OCI-LY1 (cell line): ENCODE data around the gene ATG2A.

Experiments used
- H2AFZ ChIP-seq: fragments of 200-600 bp; sonication (generic), shearing (Covaris generic); 2 replicates; pipeline ENCODE4 v1.6.0; 2014; ENCODE audit warnings: antibody characterized with exemption, mild to moderate bottlenecking, low read length
- H3F3A ChIP-seq: fragments of 200-600 bp; sonication (generic), shearing (Covaris generic); 2 replicates; pipeline ENCODE4 v1.6.0; 2014; ENCODE audit warnings: mild to moderate bottlenecking, antibody characterized with exemption, low read length, moderate library complexity; ENCODE audit not compliant: insufficient read depth
- H3K27ac ChIP-seq: fragments of 200-600 bp; sonication (generic); 2 replicates; pipeline ENCODE4 v1.5.1; 2014; ENCODE audit warnings: low read length, mixed run types, mild to moderate bottlenecking, low read depth; ENCODE audit not compliant: poor library complexity, severe bottlenecking
- H3K27me3 ChIP-seq: fragments of 200-600 bp; sonication (generic); 2 replicates; pipeline ENCODE4 v1.6.0; 2014; ENCODE audit warnings: antibody characterized with exemption, mild to moderate bottlenecking, low read length, moderate library complexity; ENCODE audit not compliant: insufficient read depth
- H3K36me3 ChIP-seq: fragments of 200-600 bp; sonication (generic); 2 replicates; pipeline ENCODE4 v1.6.1; 2014; ENCODE audit warnings: mild to moderate bottlenecking, antibody characterized with exemption, low read length, moderate library complexity, mixed read lengths; ENCODE audit not compliant: insufficient read depth
- H3K4me1 ChIP-seq: fragments of 200-600 bp; sonication (generic); 2 replicates; pipeline ENCODE4 v1.5.1; 2014; ENCODE audit warnings: mild to moderate bottlenecking, low read length, moderate library complexity; ENCODE audit not compliant: insufficient read depth, severe bottlenecking
- H3K4me2 ChIP-seq: fragments of 200-600 bp; sonication (generic), shearing (Covaris generic); 2 replicates; pipeline ENCODE4 v1.6.1; 2014; ENCODE audit warnings: low read length
- H3K4me3 ChIP-seq: fragments of 200-600 bp; sonication (generic); 2 replicates; pipeline ENCODE4 v1.5.1; 2014; ENCODE audit warnings: low read length, low read depth, mild to moderate bottlenecking, mixed read lengths; ENCODE audit not compliant: poor library complexity, severe bottlenecking
- H3K79me2 ChIP-seq: fragments of 200-600 bp; shearing (Covaris generic); 2 replicates; pipeline ENCODE4 v1.6.1; 2016; ENCODE audit warnings: mixed run types, low read length, mixed read lengths; ENCODE audit not compliant: insufficient read depth
- H3K9ac ChIP-seq: fragments of 200-600 bp; sonication (generic), shearing (Covaris generic); 2 replicates; pipeline ENCODE4 v1.6.1; 2014; ENCODE audit warnings: mild to moderate bottlenecking, low read length, mixed read lengths
- H3K9me2 ChIP-seq: fragments of 200-600 bp; sonication (generic), shearing (Covaris generic); 2 replicates; pipeline ENCODE4 v1.6.1; 2014; ENCODE audit warnings: low read depth, mild to moderate bottlenecking, low read length, mixed read lengths
- H3K9me3 ChIP-seq: fragments of 200-600 bp; shearing (Covaris generic); 2 replicates; pipeline ENCODE4 v1.6.1; 2014; ENCODE audit warnings: low read length, mixed read lengths
- H4K20me1 ChIP-seq: fragments of 200-600 bp; sonication (generic), shearing (Covaris generic); 2 replicates; pipeline ENCODE4 v1.6.0; 2016; ENCODE audit warnings: mild to moderate bottlenecking, low read length; ENCODE audit not compliant: insufficient read depth
- CTCF ChIP-seq: fragments of 200-600 bp; sonication (generic), shearing (Covaris generic); IDR thresholded peaks from 2 replicates; pipeline ENCODE4 v1.5.1; 2017; ENCODE audit warnings: mild to moderate bottlenecking, antibody characterized with exemption, low read length, moderate library complexity, mixed read lengths
- EZH2 ChIP-seq: fragments of 200-600 bp; sonication (generic), shearing (Covaris generic); IDR thresholded peaks from 2 replicates; pipeline ENCODE4 v1.8.0; 2017; ENCODE audit warnings: borderline replicate concordance, mixed run types, mild to moderate bottlenecking, antibody characterized with exemption, low read length, moderate library complexity, mixed read lengths

The ATG2A gene

GRCh38 chr11:64853709-64854108, 63.3 kb downstream of the ATG2A start:
- H3K9me2 ChIP-seq, result no peaks in the 10 kb centered on the region
- no peaks in the 10 kb centered on the region for H3K79me2 ChIP-seq
- H3F3A ChIP-seq, result peaks cover 6% of the 10 kb centered on the region; the same call in 1 of the 2 replicates
- H3K27me3 ChIP-seq, result no peaks in the 10 kb centered on the region
- H3K9me3 ChIP-seq, result no peaks in the 10 kb centered on the region
- H3K4me3 ChIP-seq, result peak overlapping the region; percentile 16
- H3K36me3 ChIP-seq, result peaks cover 50% of the 10 kb centered on the region
- peak overlapping the region; percentile 56 for H3K9ac ChIP-seq
- H3K4me1 ChIP-seq, result peaks cover 80% of the 10 kb centered on the region
- TF ChIP-seq CTCF (no peak), EZH2 (no peak)
- H3K4me2 ChIP-seq, result peak overlapping the region; percentile 51
- no peaks in the 10 kb centered on the region for H4K20me1 ChIP-seq
- H2AFZ ChIP-seq, result no peak overlapping the region
- peak overlapping the region; percentile 98 for H3K27ac ChIP-seq

- no peaks in the 10 kb centered on the region for H3K27me3 ChIP-seq
- peaks cover 82% of the 10 kb centered on the region for H3K4me1 ChIP-seq
- no peaks in the 10 kb centered on the region for H3K9me2 ChIP-seq
- H3F3A ChIP-seq, result peaks cover 9% of the 10 kb centered on the region; the same call in 1 of the 2 replicates
- peak overlapping the region; percentile 51 for H3K4me2 ChIP-seq
- no peaks in the 10 kb centered on the region for H4K20me1 ChIP-seq
- no peak overlapping the region for H2AFZ ChIP-seq
- H3K9ac ChIP-seq, result peak overlapping the region; percentile 56
- H3K27ac ChIP-seq, result peak overlapping the region; percentile 98
- H3K4me3 ChIP-seq, result peak overlapping the region; percentile 16
- no peaks in the 10 kb centered on the region for H3K9me3 ChIP-seq
- no peak for TF ChIP-seq CTCF
- TF ChIP-seq EZH2, result no peak
- H3K36me3 ChIP-seq, result peaks cover 44% of the 10 kb centered on the region
- H3K79me2 ChIP-seq, result no peaks in the 10 kb centered on the region
These were observed 64.1 kb downstream of the ATG2A start for GRCh38 chr11:64852804-64853509.

- H3K9me2 ChIP-seq, result no peaks in the 10 kb centered on the region
- peak overlapping the region; percentile 14 for H3K4me3 ChIP-seq
- H3K27ac ChIP-seq, result peak overlapping the region; percentile 98
- H3K36me3 ChIP-seq, result peaks cover 39% of the 10 kb centered on the region
- H3K4me2 ChIP-seq, result peak overlapping the region; percentile 51
- H3K27me3 ChIP-seq, result no peaks in the 10 kb centered on the region
- H3K9ac ChIP-seq, result peak overlapping the region; percentile 56
- H3F3A ChIP-seq, result peaks cover 9% of the 10 kb centered on the region; the same call in 1 of the 2 replicates
- TF ChIP-seq CTCF, result no peak
- no peak for TF ChIP-seq EZH2
- H3K79me2 ChIP-seq, result no peaks in the 10 kb centered on the region
- H4K20me1 ChIP-seq, result no peaks in the 10 kb centered on the region
- peaks cover 92% of the 10 kb centered on the region for H3K4me1 ChIP-seq
- no peak overlapping the region for H2AFZ ChIP-seq
- H3K9me3 ChIP-seq, result no peaks in the 10 kb centered on the region
These were observed 65.1 kb downstream of the ATG2A start for GRCh38 chr11:64851831-64852351.
